ENCODE results near the gene CCR4. TPM values are rescaled to one million over a fixed set of nuclear protein-coding genes. Genes with fewer than 3 reads are reported as not detected.
"Not testable (repeated sequence)": the region's sequence is repeated elsewhere in the genome, so short reads cannot be mapped to it uniquely, and the experiment has no call there.

The CCR4 gene
- not detected for polyA plus RNA-seq (2013, experiment 1 of 2)
- polyA plus RNA-seq (2013, experiment 2 of 2) = not detected

DNA sequence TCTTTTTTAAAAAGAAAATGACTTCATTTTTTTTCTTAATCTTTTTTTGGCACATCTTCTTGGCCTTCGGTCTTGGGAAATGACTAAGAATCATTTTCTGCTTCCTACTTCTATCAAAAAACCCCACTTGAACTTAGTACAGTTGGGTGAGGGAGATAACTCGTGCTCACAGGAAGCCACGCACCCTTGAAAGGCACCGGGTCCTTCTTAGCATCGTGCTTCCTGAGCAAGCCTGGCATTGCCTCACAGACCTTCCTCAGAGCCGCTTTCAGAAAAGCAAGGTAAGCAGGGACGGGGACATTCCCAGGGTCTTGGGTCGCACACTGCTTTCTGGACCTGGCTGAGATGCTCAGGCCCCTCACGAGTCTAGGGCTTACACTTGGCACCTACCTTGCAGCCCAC is at the start of gene CCR4:
CCR4 (plus strand) TSS at position 235 of the 402 bp plus-strand sequence. CDS start 1,779 bp downstream, outside the sequence.
- no peak within 1 kb of the TSS for H3K9ac ChIP-seq (ENCODE audit: low read depth, low read length)
- H3K27me3 ChIP-seq (ENCODE audit: insufficient read depth, low read length) = no peaks in the 10 kb centered on the region
- H3K27ac ChIP-seq (ENCODE audit: low read depth, low read length) = no peak within 1 kb of the TSS
- H3K36me3 ChIP-seq (ENCODE audit: insufficient read depth, low read length) = no peaks in the 10 kb centered on the region
- H3K4me3 ChIP-seq (ENCODE audit: low read length) = no peak within 1 kb of the TSS
- no peaks in the 10 kb centered on the region for H3K4me1 ChIP-seq (ENCODE audit: insufficient read depth, low read length)
- H3K9me3 ChIP-seq (ENCODE audit: insufficient read depth, low read depth, low read length) = no peaks in the 10 kb centered on the region
- 95% methylated on average over 9 of the region's 9 CpGs for WGBS

DNA sequence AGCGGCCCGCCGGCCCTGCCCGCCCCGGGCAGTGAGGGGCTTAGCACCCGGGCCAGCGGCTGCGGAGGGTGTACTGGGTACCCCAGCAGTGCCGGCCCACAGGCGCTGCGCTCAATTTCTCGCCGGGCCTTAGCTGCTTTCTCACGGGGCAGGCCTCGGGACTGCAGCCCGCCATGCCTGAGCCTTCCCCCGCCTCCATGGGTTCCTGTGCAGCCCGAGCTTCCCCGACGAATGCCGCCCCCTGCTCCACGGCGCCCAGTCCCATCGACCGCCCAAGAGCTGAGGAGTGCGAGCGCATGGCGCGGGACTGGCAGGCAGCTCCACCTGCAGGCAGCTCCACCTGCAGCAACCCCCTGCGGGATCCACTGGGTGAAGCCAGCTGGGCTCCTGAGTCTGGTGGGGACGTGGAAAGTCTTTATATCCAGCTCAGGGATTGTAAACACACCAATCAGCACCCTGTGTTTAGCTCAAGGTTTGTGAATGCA is 48.5 kb upstream of the CCR4 start:
- H3K27ac ChIP-seq (ENCODE audit: low read depth, low read length); H3K4me1 ChIP-seq (ENCODE audit: insufficient read depth, low read length); H3K27me3 ChIP-seq (ENCODE audit: insufficient read depth, low read length); H3K9me3 ChIP-seq (ENCODE audit: insufficient read depth, low read depth, low read length); H3K9ac ChIP-seq (ENCODE audit: low read depth, low read length); H3K4me3 ChIP-seq (ENCODE audit: low read length): not testable (repeated sequence)
- WGBS = 85% methylated on average over 31 of the region's 31 CpGs
- peaks cover 14% of the 10 kb centered on the region; the same call in 1 of the 2 replicates for H3K36me3 ChIP-seq (ENCODE audit: insufficient read depth, low read length)

DNA sequence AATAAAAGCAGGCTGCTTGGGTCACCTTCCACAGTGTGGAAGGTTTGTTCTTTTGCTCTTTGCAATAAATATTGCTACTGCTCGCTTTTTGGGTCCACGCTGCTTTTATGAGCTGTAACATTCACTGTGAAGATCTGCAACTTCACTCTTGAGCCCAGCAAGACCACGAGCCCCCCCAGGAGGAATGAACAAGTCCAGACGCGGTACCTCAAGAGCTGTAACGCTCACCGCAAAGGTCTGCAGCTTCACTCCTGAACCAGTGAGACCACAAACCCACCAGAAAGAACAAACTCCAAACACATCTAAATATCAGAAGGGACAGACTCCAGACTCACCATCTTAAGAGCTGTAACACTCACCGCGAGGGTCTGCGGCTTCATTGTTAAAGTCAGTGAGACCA is 47.5 kb upstream of the CCR4 start:
- H3K4me1 ChIP-seq (ENCODE audit: insufficient read depth, low read length) = no peaks in the 10 kb centered on the region
- WGBS = 95% methylated on average over 10 of the region's 10 CpGs

DNA sequence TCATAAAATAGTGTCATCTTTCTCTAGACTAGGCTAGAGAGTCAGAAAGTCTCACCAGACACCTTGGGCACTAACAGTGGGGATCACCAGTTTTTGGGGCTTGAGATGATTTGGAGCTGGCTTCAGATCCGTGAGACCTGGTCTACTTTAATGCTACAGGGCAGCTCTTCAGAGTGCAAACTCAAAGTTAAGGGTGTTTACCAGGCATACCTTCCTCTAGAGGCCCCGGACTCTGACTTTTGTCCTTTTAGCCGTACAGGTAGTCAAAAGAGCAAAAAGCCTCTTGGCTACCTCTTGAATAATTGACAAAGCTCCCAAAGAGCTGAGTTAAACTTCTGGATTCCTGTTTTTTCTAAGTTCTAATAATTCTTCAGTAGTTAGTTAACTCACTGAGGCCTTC is 41.4 kb upstream of the CCR4 start:
- H3K9ac ChIP-seq (ENCODE audit: low read depth, low read length) = no peak overlapping the region
- no peak overlapping the region for H3K27ac ChIP-seq (ENCODE audit: low read depth, low read length)
- H3K27me3 ChIP-seq (ENCODE audit: insufficient read depth, low read length) = no peaks in the 10 kb centered on the region
- H3K36me3 ChIP-seq (ENCODE audit: insufficient read depth, low read length) = no peaks in the 10 kb centered on the region
- no peaks in the 10 kb centered on the region for H3K9me3 ChIP-seq (ENCODE audit: insufficient read depth, low read depth, low read length)
- 85% methylated on average over 3 of the region's 3 CpGs for WGBS
- H3K4me3 ChIP-seq (ENCODE audit: low read length) = no peak overlapping the region
- H3K4me1 ChIP-seq (ENCODE audit: insufficient read depth, low read length) = no peaks in the 10 kb centered on the region

More for the DNA sequence above, 47.5 kb upstream of the CCR4 start:
- no peak overlapping the region for H3K4me3 ChIP-seq (ENCODE audit: low read length)
- H3K36me3 ChIP-seq (ENCODE audit: insufficient read depth, low read length) = peaks cover 6% of the 10 kb centered on the region; the same call in 1 of the 2 replicates
- H3K9ac ChIP-seq (ENCODE audit: low read depth, low read length) = no peak overlapping the region
- H3K27me3 ChIP-seq (ENCODE audit: insufficient read depth, low read length) = no peaks in the 10 kb centered on the region
- no peak overlapping the region for H3K27ac ChIP-seq (ENCODE audit: low read depth, low read length)
- 0 out of 2 replicates have a peak, but pooled peaks cover 4% of the 10 kb centered on the region for H3K9me3 ChIP-seq (ENCODE audit: insufficient read depth, low read depth, low read length)

GRCh38 chr3:32910954-32911353 is 40.5 kb upstream of the CCR4 start:
- H3K4me3 ChIP-seq (ENCODE audit: low read length) = no peak overlapping the region
- WGBS = 94% methylated on average over 2 of the region's 2 CpGs
- H3K9me3 ChIP-seq (ENCODE audit: insufficient read depth, low read depth, low read length) = no peaks in the 10 kb centered on the region
- no peak overlapping the region for H3K9ac ChIP-seq (ENCODE audit: low read depth, low read length)
- no peaks in the 10 kb centered on the region for H3K36me3 ChIP-seq (ENCODE audit: insufficient read depth, low read length)
- no peaks in the 10 kb centered on the region for H3K27me3 ChIP-seq (ENCODE audit: insufficient read depth, low read length)
- no peaks in the 10 kb centered on the region for H3K4me1 ChIP-seq (ENCODE audit: insufficient read depth, low read length)
- no peak overlapping the region for H3K27ac ChIP-seq (ENCODE audit: low read depth, low read length)

GRCh38 chr3:32912046-32912445 is 39.4 kb upstream of the CCR4 start:
- H3K9me3 ChIP-seq (ENCODE audit: insufficient read depth, low read depth, low read length) = peaks cover 2% of the 10 kb centered on the region; the same call in 1 of the 2 replicates
- no peak overlapping the region for H3K9ac ChIP-seq (ENCODE audit: low read depth, low read length)
- no peak overlapping the region for H3K4me3 ChIP-seq (ENCODE audit: low read length)
- no peak overlapping the region for H3K27ac ChIP-seq (ENCODE audit: low read depth, low read length)
- no peaks in the 10 kb centered on the region for H3K4me1 ChIP-seq (ENCODE audit: insufficient read depth, low read length)
- 94% methylated on average over 1 of the region's 1 CpG for WGBS
- no peaks in the 10 kb centered on the region for H3K36me3 ChIP-seq (ENCODE audit: insufficient read depth, low read length)
- H3K27me3 ChIP-seq (ENCODE audit: insufficient read depth, low read length) = no peaks in the 10 kb centered on the region

DNA sequence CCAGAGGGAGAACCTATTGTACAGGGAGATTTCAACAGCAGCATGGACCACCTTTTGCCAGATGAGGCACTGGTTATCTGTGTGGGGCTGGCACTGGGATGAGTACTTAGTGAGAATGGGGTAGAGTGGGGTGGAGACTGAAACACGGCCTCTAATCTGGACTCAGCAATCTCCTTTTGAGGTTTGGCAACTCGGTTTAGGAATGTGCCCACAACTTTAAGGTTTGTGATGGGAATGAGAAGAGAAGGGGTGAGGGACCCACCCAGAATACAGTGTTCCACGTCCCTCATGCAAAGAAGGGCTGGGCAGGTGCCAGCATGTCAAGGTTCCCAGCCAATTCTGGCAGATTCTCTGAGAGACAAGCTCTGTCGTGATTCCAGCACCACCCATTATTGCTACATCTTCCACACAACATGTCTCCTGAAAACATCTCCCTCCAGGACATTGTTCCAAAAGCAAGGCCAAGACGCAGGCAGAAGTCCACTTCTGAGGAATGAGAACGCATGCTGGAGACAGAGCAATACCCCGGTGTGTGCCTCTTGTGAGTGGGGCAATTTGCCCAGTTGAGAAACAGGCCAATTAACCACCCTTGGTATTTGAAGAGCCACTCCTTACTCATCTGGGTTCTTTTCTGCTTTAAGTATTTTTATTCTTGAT is 37.5 kb upstream of the CCR4 start:
- WGBS = 89% methylated on average over 7 of the region's 7 CpGs
- no peak overlapping the region for H3K27ac ChIP-seq (ENCODE audit: low read depth, low read length)
- H3K4me1 ChIP-seq (ENCODE audit: insufficient read depth, low read length) = no peaks in the 10 kb centered on the region
- H3K36me3 ChIP-seq (ENCODE audit: insufficient read depth, low read length) = no peaks in the 10 kb centered on the region
- peaks cover 6% of the 10 kb centered on the region; the same call in 1 of the 2 replicates for H3K9me3 ChIP-seq (ENCODE audit: insufficient read depth, low read depth, low read length)
- no peak overlapping the region for H3K4me3 ChIP-seq (ENCODE audit: low read length)
- no peak overlapping the region for H3K9ac ChIP-seq (ENCODE audit: low read depth, low read length)
- H3K27me3 ChIP-seq (ENCODE audit: insufficient read depth, low read length) = no peaks in the 10 kb centered on the region

DNA sequence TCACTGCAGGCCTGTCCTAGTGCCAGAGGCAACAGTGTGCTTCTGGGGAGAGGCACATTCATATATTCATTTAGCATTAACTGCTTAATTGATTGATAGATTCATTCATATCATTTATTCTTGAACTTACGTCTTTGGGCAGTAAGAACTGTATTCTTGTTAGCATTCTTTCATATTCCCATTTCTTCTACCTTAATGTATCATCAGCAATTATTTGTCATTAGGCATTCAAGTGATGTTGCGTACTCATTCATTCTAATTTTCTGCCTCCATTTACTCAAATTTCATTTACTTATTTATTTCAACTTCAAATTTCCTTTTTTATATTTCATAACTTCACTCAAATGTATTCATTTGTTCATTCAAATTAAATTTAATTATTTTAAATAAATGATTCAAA is 31.5 kb upstream of the CCR4 start:
- Histone ChIP-seq H3K4me1 (ENCODE audit: insufficient read depth, low read length) (no peaks in the 10 kb centered on the region), H3K27me3 (ENCODE audit: insufficient read depth, low read length) (no peaks in the 10 kb centered on the region), H3K9me3 (ENCODE audit: insufficient read depth, low read depth, low read length) (peaks cover 6% of the 10 kb centered on the region; the same call in 1 of the 2 replicates), H3K27ac (ENCODE audit: low read depth, low read length) (no peak overlapping the region), H3K9ac (ENCODE audit: low read depth, low read length) (no peak overlapping the region), H3K4me3 (ENCODE audit: low read length) (no peak overlapping the region), H3K36me3 (ENCODE audit: insufficient read depth, low read length) (no peaks in the 10 kb centered on the region)
- WGBS = 97% methylated on average over 2 of the region's 2 CpGs

DNA sequence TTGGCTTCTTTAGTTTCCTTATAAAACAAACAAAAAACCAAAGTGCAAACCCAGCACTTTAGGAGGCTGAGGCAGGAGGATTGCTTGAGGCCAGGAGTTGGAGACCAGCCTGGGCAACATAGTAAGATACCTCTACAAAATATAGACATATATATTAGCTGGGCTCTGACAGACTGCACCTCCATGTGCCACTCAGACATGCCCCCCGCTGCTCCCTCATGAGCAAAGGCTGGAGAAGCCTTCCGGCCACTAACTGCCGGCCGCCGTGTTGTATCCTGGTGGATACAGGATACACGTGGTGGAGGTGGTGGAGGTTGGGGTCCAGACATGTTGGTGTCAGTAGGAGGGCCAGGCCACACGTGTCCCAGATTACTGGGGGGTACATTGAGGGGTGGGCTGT is 29.4 kb upstream of the CCR4 start:
- Histone ChIP-seq H3K27me3 (ENCODE audit: insufficient read depth, low read length) (no peaks in the 10 kb centered on the region), H3K4me1 (ENCODE audit: insufficient read depth, low read length) (no peaks in the 10 kb centered on the region), H3K27ac (ENCODE audit: low read depth, low read length) (no peak overlapping the region), H3K9me3 (ENCODE audit: insufficient read depth, low read depth, low read length) (peaks cover 4% of the 10 kb centered on the region; the same call in 1 of the 2 replicates), H3K9ac (ENCODE audit: low read depth, low read length) (no peak overlapping the region), H3K36me3 (ENCODE audit: insufficient read depth, low read length) (no peaks in the 10 kb centered on the region), H3K4me3 (ENCODE audit: low read length) (no peak overlapping the region)
- 93% methylated on average over 7 of the region's 7 CpGs for WGBS

DNA sequence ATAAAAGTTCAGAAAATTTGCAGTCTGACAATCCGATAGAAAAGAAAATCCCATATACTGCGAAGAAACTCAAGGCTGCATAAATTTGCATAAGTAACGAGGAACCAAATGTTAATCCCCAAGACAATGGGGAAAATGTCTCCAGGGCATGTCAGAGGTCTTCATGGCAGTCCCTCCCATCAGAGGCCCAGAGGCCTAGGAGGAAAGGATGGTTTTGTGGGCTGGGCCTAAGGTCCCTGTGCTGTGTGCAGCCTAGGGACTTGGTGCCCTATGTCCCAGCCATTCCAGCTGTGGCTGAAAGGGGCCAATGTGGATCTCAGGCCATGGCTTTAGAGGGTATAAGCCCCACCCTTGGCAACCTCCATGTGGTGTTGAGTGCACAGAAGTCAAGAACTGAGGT is 21.3 kb upstream of the CCR4 start:
- 83% methylated on average over 3 of the region's 3 CpGs for WGBS
- Histone ChIP-seq H3K27me3 (ENCODE audit: insufficient read depth, low read length) (no peaks in the 10 kb centered on the region), H3K36me3 (ENCODE audit: insufficient read depth, low read length) (no peaks in the 10 kb centered on the region), H3K27ac (ENCODE audit: low read depth, low read length) (no peak overlapping the region), H3K4me3 (ENCODE audit: low read length) (no peak overlapping the region), H3K9ac (ENCODE audit: low read depth, low read length) (no peak overlapping the region), H3K4me1 (ENCODE audit: insufficient read depth, low read length) (no peaks in the 10 kb centered on the region), H3K9me3 (ENCODE audit: insufficient read depth, low read depth, low read length) (no peaks in the 10 kb centered on the region)

- not testable (repeated sequence) for H3K9me3 ChIP-seq (ENCODE audit: insufficient read depth, low read depth, low read length); H3K9ac ChIP-seq (ENCODE audit: low read depth, low read length); H3K36me3 ChIP-seq (ENCODE audit: insufficient read depth, low read length); H3K4me3 ChIP-seq (ENCODE audit: low read length); H3K27me3 ChIP-seq (ENCODE audit: insufficient read depth, low read length); H3K27ac ChIP-seq (ENCODE audit: low read depth, low read length); H3K4me1 ChIP-seq (ENCODE audit: insufficient read depth, low read length)
- whole genome bisulfite sequencing = 89% methylated on average over 2 of the region's 2 CpGs
Measured at GRCh38 chr3:32931273-32931672, 20.2 kb upstream of the CCR4 start.
